Upper lobe of left lung (tissue), 4 donors: ENCODE data around the gene NCK2.

Source experiments
- CTCF ChIP-seq, 6 experiments: fragments of 450-650 bp in 4 of 6; fragments of 200-600 bp in 2 of 6; sonication (generic) in 2 of 6; IDR thresholded peaks; one replicate each; pipeline ENCODE4 v1.5.1; 2016 to 2019; ENCODE audit warnings: antibody characterized with exemption in 6 of 6
- EP300 ChIP-seq, 4 donors: sonication (generic); formaldehyde crosslinking; IDR thresholded peaks; one replicate each; pipeline ENCODE4 v1.5.1; 2017; ENCODE audit warnings: antibody characterized with exemption in 4 of 4, control low read depth in 2 of 4
- POLR2A ChIP-seq, 4 donors: fragments of 450-650 bp; IDR thresholded peaks; one replicate each; pipeline ENCODE4 v1.5.1; 2016 to 2017; ENCODE audit warnings: antibody characterized with exemption in 4 of 4, mild to moderate bottlenecking in 2 of 4
- POLR2AphosphoS5 ChIP-seq, 2 donors: sonication (generic); formaldehyde crosslinking; IDR thresholded peaks; one replicate each; pipeline ENCODE4 v1.5.1; 2017; ENCODE audit warnings: antibody characterized with exemption in 2 of 2

- no peak for TF ChIP-seq POLR2A (IDR thresholded peaks at IDR 0.05)
- no peak for TF ChIP-seq CTCF (IDR thresholded peaks at IDR 0.05)
- TF ChIP-seq EP300 (IDR thresholded peaks at IDR 0.05): no peak
- no peak for TF ChIP-seq POLR2AphosphoS5 (IDR thresholded peaks at IDR 0.05)
Measured at GRCh38 chr2:105757433-105757832, 12.7 kb downstream of the NCK2 start.
